Activated CD8-positive, alpha-beta T cell treated with anti-CD3 and anti-CD28 coated beads for 36 hours (primary cell): Measurements from ENCODE around the gene UBAC1. TPM values are rescaled to one million over a fixed set of nuclear protein-coding genes. Genes with fewer than 3 reads are reported as not detected.
A peak's percentile ranks its signal among the peaks of the same experiment; 100 is the strongest.

Experiments
- ATAC-seq: fragments of 200-7000 bp; cut with Tn5 transposase; one replicate; pipeline ENCODE4 v1.10.0; 2021; ENCODE audit warnings: mild to moderate bottlenecking, moderate library complexity
- CTCF ChIA-PET: fragments of 350-600 bp; sonication (Branson Sonifier 250); formaldehyde crosslinking; loops from one replicate; lab custom pipeline; 2021; ENCODE audit warnings: antibody characterized with exemption; lab: Charles Lee
- POLR2A ChIA-PET: fragments of 350-600 bp; sonication (Branson Sonifier 250); formaldehyde crosslinking; loops from one replicate; lab custom pipeline; 2021; ENCODE audit warnings: antibody characterized with exemption; lab: Charles Lee
- DNase-seq: peaks from one replicate; pipeline ENCODE4 v3.0.0-alpha.2; 2020
- H3K27ac Mint-ChIP-seq: one replicate; pipeline ENCODE4 v1.8.0; 2021; ENCODE audit warnings: mild to moderate bottlenecking, mixed read lengths
- H3K27me3 Mint-ChIP-seq: one replicate; pipeline ENCODE4 v1.8.0; 2021; ENCODE audit warnings: mixed read lengths
- H3K36me3 Mint-ChIP-seq: one replicate; pipeline ENCODE4 v1.8.0; 2021; ENCODE audit warnings: low read depth, mixed read lengths
- H3K4me1 Mint-ChIP-seq: one replicate; pipeline ENCODE4 v1.8.0; 2021; ENCODE audit warnings: low read depth, mixed read lengths
- H3K4me3 Mint-ChIP-seq: one replicate; pipeline ENCODE4 v1.8.0; 2021; ENCODE audit warnings: mild to moderate bottlenecking, moderate library complexity, mixed read lengths
- H3K9me3 Mint-ChIP-seq: one replicate; pipeline ENCODE4 v1.8.0; 2021; ENCODE audit warnings: mixed read lengths
- intact Hi-C: fragments of 100-400 bp; cut with micrococcal nuclease; formaldehyde crosslinking; loops from one replicate; pipeline ENCODE4 v1.10.0; 2022
- total RNA-seq, 2 experiments: library from RNA; stranded (reverse); gene quantifications; one replicate each; pipeline ENCODE4 v1.2.3, GENCODE V29; 2021
- TF ChIP-seq, protein P1 (sequence below): fragments of 200-600 bp; IDR thresholded peaks from one replicate; pipeline ENCODE4 v1.8.0; 2022; ENCODE audit warnings: antibody characterized with exemption, mild to moderate bottlenecking

UBAC1 gene
- total RNA-seq: 10 to 100 TPM; 32.4 to 34.3 TPM

- CTCF ChIA-PET: interaction anchor here (0.7 to 1.5 kb wide), 4 partner anchors 36 to 162 kb away, joined by 3 to 5 read pairs (median 4); no protein-coding TSS in a partner anchor
Measured at GRCh38 chr9:135961277-135961715, at the start of gene UBAC1. Gene UBAC1, minus strand, starts transcription at chr9:135961373. Its CDS starts 211 bp downstream, at chr9:135961162.

DNA sequence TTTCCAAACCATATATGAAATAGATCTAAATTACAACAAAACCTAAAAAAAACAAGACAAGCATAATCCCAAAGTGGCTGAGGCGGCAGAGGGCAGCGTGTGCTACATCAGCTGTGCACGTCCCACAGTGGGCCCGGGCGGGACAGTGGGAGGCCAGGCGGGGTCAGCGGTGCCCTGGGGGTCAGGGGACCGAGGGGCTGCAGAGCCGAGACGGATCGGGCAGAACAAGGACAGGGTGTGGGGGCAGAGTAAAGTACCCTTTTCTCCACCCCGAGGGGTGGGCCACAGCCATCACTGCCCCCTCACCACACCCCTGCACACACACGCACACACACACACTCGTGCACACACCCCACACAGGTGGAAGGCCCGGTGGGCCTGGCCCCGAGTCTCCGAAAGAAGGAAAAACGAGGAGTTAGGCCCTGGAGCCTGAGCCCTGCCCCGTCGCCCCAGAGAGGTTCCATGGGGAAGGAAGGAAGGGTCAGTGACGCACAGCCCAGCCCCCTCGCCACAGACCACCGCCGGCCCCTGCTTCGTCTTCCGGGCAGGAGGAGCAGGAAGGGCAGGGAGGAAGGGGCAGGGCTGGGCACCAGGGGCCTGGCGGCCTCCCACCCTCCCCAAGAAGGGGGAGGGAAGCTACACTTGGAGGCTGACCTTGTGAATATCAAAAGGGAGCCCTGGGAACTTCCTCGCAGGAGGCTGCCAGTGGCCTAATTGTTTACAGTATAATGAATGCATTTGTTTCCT is 49.6 kb upstream of the UBAC1 start:
- DNase-seq (no peak), ATAC-seq (no peak)
- Mint-ChIP-seq H3K27ac (no peak overlapping the region), H3K36me3 (no peaks in the 10 kb centered on the region), H3K4me1 (no peaks in the 10 kb centered on the region), H3K4me3 (no peak overlapping the region), H3K27me3 (no peaks in the 10 kb centered on the region), H3K9me3 (no peaks in the 10 kb centered on the region)
- ChIA-PET POLR2A (no interaction called here), CTCF (no interaction called here)
- intact Hi-C loops: no loop called here
- TF ChIP-seq, protein P1, sequence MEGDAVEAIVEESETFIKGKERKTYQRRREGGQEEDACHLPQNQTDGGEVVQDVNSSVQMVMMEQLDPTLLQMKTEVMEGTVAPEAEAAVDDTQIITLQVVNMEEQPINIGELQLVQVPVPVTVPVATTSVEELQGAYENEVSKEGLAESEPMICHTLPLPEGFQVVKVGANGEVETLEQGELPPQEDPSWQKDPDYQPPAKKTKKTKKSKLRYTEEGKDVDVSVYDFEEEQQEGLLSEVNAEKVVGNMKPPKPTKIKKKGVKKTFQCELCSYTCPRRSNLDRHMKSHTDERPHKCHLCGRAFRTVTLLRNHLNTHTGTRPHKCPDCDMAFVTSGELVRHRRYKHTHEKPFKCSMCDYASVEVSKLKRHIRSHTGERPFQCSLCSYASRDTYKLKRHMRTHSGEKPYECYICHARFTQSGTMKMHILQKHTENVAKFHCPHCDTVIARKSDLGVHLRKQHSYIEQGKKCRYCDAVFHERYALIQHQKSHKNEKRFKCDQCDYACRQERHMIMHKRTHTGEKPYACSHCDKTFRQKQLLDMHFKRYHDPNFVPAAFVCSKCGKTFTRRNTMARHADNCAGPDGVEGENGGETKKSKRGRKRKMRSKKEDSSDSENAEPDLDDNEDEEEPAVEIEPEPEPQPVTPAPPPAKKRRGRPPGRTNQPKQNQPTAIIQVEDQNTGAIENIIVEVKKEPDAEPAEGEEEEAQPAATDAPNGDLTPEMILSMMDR: no peak

More at GRCh38 chr9:135961277-135961715, at the start of gene UBAC1:
- Mint-ChIP-seq H3K27me3 (no peaks in the 10 kb centered on the region), H3K9me3 (no peaks in the 10 kb centered on the region), H3K27ac (peak within 1 kb of the TSS; percentile 82), H3K4me3 (peak within 1 kb of the TSS; percentile 88), H3K36me3 (no peaks in the 10 kb centered on the region), H3K4me1 (peaks cover 28% of the 10 kb centered on the region)
- TF ChIP-seq, protein P1: peak; percentile 12
- DNase-seq (peak; percentile 97), ATAC-seq (peak; percentile 93)
- intact Hi-C loops: no loop called here
- POLR2A ChIA-PET: interaction anchor here (0.7 to 1.1 kb wide), 4 partner anchors 18 to 1670 kb away, joined by 3 read pairs; no protein-coding TSS in a partner anchor

DNA sequence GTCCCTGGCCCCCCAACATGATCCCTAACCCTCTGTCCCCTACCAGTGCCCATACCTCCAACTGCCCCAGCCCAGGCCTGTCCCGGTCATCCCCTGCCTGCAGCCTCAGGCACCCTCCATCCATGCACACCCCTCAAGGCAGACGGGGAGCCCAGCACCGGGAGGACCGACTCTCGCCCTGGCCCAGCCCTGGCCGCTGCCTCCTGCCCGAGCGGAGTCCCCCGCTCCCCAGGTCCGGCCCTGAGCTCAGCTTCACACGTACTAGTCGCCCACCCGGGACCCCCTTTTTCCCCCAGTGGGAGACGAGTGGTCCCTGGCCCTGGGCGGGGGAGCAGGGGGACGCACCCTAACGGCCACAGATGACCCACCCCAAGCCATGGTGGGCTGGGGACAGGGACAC is 49.0 kb upstream of the UBAC1 start:
- DNase-seq: no peak
- no peak for ATAC-seq
- CTCF ChIA-PET: no interaction called here
- TF ChIP-seq, protein P1: no peak
- Mint-ChIP-seq H3K27ac (no peak overlapping the region), H3K36me3 (no peaks in the 10 kb centered on the region), H3K9me3 (no peaks in the 10 kb centered on the region), H3K27me3 (no peaks in the 10 kb centered on the region), H3K4me3 (no peak overlapping the region), H3K4me1 (no peaks in the 10 kb centered on the region)
- POLR2A ChIA-PET: no interaction called here
- intact Hi-C loops: no loop called here

DNA sequence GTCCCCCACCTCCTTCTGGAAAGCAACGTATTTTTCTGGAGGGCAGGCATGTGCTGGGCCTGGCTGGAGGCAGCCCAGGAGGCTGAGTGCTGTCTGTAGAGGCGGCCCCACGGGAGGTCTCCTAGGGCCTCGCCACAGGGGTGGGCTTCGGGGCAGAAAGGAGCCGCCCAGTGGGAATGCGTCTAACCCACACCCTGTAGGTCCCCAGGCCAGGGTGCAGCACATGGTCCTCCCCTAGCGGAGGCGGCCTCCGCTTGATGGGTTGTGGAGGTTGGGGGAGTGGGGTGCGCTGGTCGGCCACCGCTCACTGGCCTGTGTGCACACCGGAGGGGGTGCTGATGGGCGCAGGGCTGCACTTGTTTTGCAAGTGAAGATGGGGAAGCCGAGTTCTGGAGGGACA is 48.3 kb upstream of the UBAC1 start:
- ChIA-PET POLR2A (no interaction called here), CTCF (no interaction called here)
- no peak for DNase-seq
- no peaks in the 10 kb centered on the region for H3K9me3 Mint-ChIP-seq
- intact Hi-C loops: no loop called here
- H3K4me3 Mint-ChIP-seq: no peak overlapping the region
- H3K36me3 Mint-ChIP-seq: no peaks in the 10 kb centered on the region
- ATAC-seq: no peak
- H3K4me1 Mint-ChIP-seq: no peaks in the 10 kb centered on the region
- TF ChIP-seq, protein P1: no peak
- no peak overlapping the region for H3K27ac Mint-ChIP-seq
- no peaks in the 10 kb centered on the region for H3K27me3 Mint-ChIP-seq

- no peaks in the 10 kb centered on the region for H3K27me3 Mint-ChIP-seq
- TF ChIP-seq, protein P1: no peak
- H3K4me1 Mint-ChIP-seq: no peaks in the 10 kb centered on the region
- no peak overlapping the region for H3K27ac Mint-ChIP-seq
- ChIA-PET CTCF (no interaction called here), POLR2A (no interaction called here)
- no peak for DNase-seq
- H3K4me3 Mint-ChIP-seq: no peak overlapping the region
- no peaks in the 10 kb centered on the region for H3K36me3 Mint-ChIP-seq
- no peaks in the 10 kb centered on the region for H3K9me3 Mint-ChIP-seq
- ATAC-seq: no peak
- intact Hi-C loops: no loop called here
Measured at GRCh38 chr9:136008693-136008997, 47.5 kb upstream of the UBAC1 start.
